ENCODE data around the gene SUN2. TPM values are rescaled to one million over a fixed set of nuclear protein-coding genes. Genes with fewer than 3 reads are reported as not detected.

Gene SUN2
- total and polyA plus RNA-seq, 2 of the 8 experiments (the other 6 are each of a cell fraction or from before 2014, with no cell fraction given): 5.1 to 10.5 TPM

GRCh38 chr22:38737302-38738060 is 18.3 kb downstream of the SUN2 start:
- Histone ChIP-seq H3K9me3 (ENCODE audit: insufficient read depth in 2 of 2, low read depth in 1 of 2, low read length in 1 of 2) (no peaks in the 10 kb centered on the region), H3K56ac (replicated peaks; ENCODE audit: insufficient read length, low read depth, low read length) (no peak overlapping the region), H3K36me3 (ENCODE audit: control insufficient read depth in 2 of 4, insufficient read depth in 4 of 4, low read length in 3 of 4) (peaks cover 7 to 14% (median 9%) of the 10 kb centered on the region in 4 experiments; a peak in 6 of 8 replicates), H3K18ac (ENCODE audit: extremely low read depth, low read length) (no peak overlapping the region), H3K9ac (replicated peaks in 1 of 4; ENCODE audit: extremely low read depth in 1 of 4, low read depth in 3 of 4, low read length in 3 of 4) (no peak overlapping the region), H3K27ac (ENCODE audit: low read depth, low read length) (no peak overlapping the region), H3K4me3 (ENCODE audit: extremely low read depth in 1 of 4, insufficient read depth in 2 of 4, low read depth in 3 of 4, low read length in 4 of 4) (no peak overlapping the region), H3K23me2 (ENCODE audit: low read depth, low read length) (no peaks in the 10 kb centered on the region), H2BK20ac (ENCODE audit: low read length) (no peak overlapping the region), H2AFZ (ENCODE audit: low read length) (no peak overlapping the region), H2BK120ac (replicated peaks; ENCODE audit: low read depth, low read length) (no peak overlapping the region), H2BK12ac (ENCODE audit: low read depth, low read length) (peak overlapping the region; percentile 27; the same call in 1 of the 2 replicates), H3K79me2 (ENCODE audit: control insufficient read depth in 1 of 2, insufficient read depth in 2 of 2, low read length in 2 of 2) (no peaks in the 10 kb centered on the region), H3K14ac (ENCODE audit: insufficient read length) (no peak overlapping the region), H3K23ac (ENCODE audit: insufficient read length) (no peak overlapping the region), H3K4me2 (ENCODE audit: insufficient read depth in 1 of 2, low read depth in 2 of 2, low read length in 2 of 2) (no peak overlapping the region), H2BK15ac (ENCODE audit: low read length) (no peak overlapping the region), H3K79me1 (ENCODE audit: low read depth, low read length) (no peaks in the 10 kb centered on the region), H2AK5ac (ENCODE audit: low read depth, low read length) (no peak overlapping the region), H3K4me1 (replicated peaks in 1 of 4; ENCODE audit: control insufficient read depth in 3 of 4, insufficient read depth in 4 of 4, low read length in 3 of 4) (no peaks in the 10 kb centered on the region), H4K20me1 (replicated peaks in 1 of 2; ENCODE audit: control insufficient read depth in 1 of 2, insufficient read depth in 2 of 2, low read length in 2 of 2) (peaks cover 0 to 9% of the 10 kb centered on the region in 2 experiments), H4K5ac (ENCODE audit: insufficient read length, low read depth, low read length) (no peak overlapping the region), H4K8ac (ENCODE audit: extremely low read depth, insufficient read depth, low read length) (no peak overlapping the region), H4K91ac (replicated peaks; ENCODE audit: insufficient read length, low read length) (no peak overlapping the region), H2BK5ac (ENCODE audit: low read depth, low read length) (no peak overlapping the region), H3K4ac (replicated peaks; ENCODE audit: insufficient read length, low read depth, low read length) (no peak overlapping the region), H3K27me3 (replicated peaks in 1 of 4; ENCODE audit: control insufficient read depth in 3 of 4, extremely low read depth in 1 of 4, insufficient read depth in 3 of 4, low read length in 3 of 4) (no peaks in the 10 kb centered on the region)
- DNase-seq (ENCODE audit: low read depth in 1 of 2, low spot score in 2 of 2): no peak
- ChIA-PET CTCF (ENCODE audit: partially characterized antibody) (interaction anchor here (8.0 to 11.1 kb wide), 3 partner anchors 11 to 27 kb away, joined by 95 to 124 read pairs (median 116); no protein-coding TSS in a partner anchor), POLR2A (ENCODE audit: partially characterized antibody) (interaction anchor here (0.7 to 13.2 kb wide), 5 partner anchors 11 to 114 kb away, joined by 3 to 112 read pairs (median 3); no protein-coding TSS in a partner anchor)
- FAIRE-seq: no peak
- 84% methylated on average over 21 of the region's 21 CpGs; no CpG with 5 or more reads in 1 of the 2 experiments for WGBS, 2 experiments (ENCODE audit: extremely low coverage in 1 of 2, insufficient coverage in 1 of 2, insufficient read length in 1 of 2, insufficient replicate concordance in 2 of 2, low coverage in 1 of 2, low lambda C conversion rate in 2 of 2, missing lambda C conversion rate in 1 of 2)
- no peak for TF ChIP-seq CHD2 (IDR thresholded peaks at IDR 0.05; ENCODE audit: low read length)
- TF ChIP-seq SIX5 (IDR thresholded peaks at IDR 0.05; ENCODE audit: low read depth, low read length): no peak
- no peak for TF ChIP-seq NANOG (IDR thresholded peaks at IDR 0.05; ENCODE audit: insufficient read depth, low read depth, low read length, poor library complexity, severe bottlenecking)
- no peak for TF ChIP-seq CTCF (IDR thresholded peaks at IDR 0.05; ENCODE audit: control extremely low read depth in 1 of 3, insufficient read depth in 1 of 3, low read depth in 1 of 3, low read length in 3 of 3)
- no peak for TF ChIP-seq RXRA (IDR thresholded peaks at IDR 0.05; ENCODE audit: insufficient read depth, low read depth, low read length)
- no peak for TF ChIP-seq SP4 (IDR thresholded peaks at IDR 0.05; ENCODE audit: low read length)
- TF ChIP-seq SIRT6 (IDR thresholded peaks at IDR 0.05; ENCODE audit: low read length): no peak
- no peak for TF ChIP-seq YY1 (IDR thresholded peaks at IDR 0.05; ENCODE audit: low read depth, low read length)
- no peak for TF ChIP-seq JUND (IDR thresholded peaks at IDR 0.05; ENCODE audit: low read length)
- no peak for TF ChIP-seq KDM1A (IDR thresholded peaks at IDR 0.05; ENCODE audit: borderline replicate concordance, low read length)
- TF ChIP-seq TBP (IDR thresholded peaks at IDR 0.05; ENCODE audit: low read depth, low read length): no peak
